HG02885 (cell line): Measurements from ENCODE around the gene KCNMA1.
"Not testable (repeated sequence)": the region's sequence is repeated elsewhere in the genome, so short reads cannot be mapped to it uniquely, and the experiment has no call there.

Experiments used
- ATAC-seq: cut with Tn5 transposase; IDR thresholded peaks from one replicate; pipeline ENCODE4 v1.9.1; 2021; ENCODE audit warnings: mild to moderate bottlenecking; ENCODE audit not compliant: unreplicated experiment, poor library complexity

Gene KCNMA1

GRCh38 chr10:77388571-77389100 lies 249.0 kb downstream of the KCNMA1 start:
- ATAC-seq, result no peak

- ATAC-seq, result not testable (repeated sequence)
Observed at GRCh38 chr10:77387701-77388100, 249.9 kb downstream of the KCNMA1 start.

GRCh38 chr10:77387247-77387646 lies 250.4 kb downstream of the KCNMA1 start:
- ATAC-seq, result no peak

DNA sequence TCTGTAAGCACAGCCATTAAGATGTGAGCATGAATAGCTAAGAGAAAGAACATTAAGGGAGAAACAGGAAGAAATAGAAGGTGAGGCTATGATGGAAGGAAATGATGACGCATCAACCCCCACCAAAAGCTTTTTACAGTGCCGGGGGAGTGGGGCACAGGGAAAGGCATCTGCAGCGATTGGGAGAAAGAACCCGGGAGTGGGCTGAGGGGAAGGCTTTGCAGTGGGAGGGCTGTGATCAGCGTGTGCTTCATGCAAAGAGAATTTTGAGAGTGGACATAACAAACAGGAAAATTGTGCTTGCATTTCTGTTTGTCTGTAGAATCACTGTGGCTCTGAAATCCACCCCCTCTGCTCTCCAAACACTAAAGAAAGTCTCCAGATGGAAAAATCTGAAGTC lies 250.8 kb downstream of the KCNMA1 start:
- ATAC-seq, result no peak

GRCh38 chr10:77386365-77386764 lies 251.2 kb downstream of the KCNMA1 start:
- no peak for ATAC-seq

GRCh38 chr10:77385315-77385714 lies 252.3 kb downstream of the KCNMA1 start:
- ATAC-seq, result no peak

DNA sequence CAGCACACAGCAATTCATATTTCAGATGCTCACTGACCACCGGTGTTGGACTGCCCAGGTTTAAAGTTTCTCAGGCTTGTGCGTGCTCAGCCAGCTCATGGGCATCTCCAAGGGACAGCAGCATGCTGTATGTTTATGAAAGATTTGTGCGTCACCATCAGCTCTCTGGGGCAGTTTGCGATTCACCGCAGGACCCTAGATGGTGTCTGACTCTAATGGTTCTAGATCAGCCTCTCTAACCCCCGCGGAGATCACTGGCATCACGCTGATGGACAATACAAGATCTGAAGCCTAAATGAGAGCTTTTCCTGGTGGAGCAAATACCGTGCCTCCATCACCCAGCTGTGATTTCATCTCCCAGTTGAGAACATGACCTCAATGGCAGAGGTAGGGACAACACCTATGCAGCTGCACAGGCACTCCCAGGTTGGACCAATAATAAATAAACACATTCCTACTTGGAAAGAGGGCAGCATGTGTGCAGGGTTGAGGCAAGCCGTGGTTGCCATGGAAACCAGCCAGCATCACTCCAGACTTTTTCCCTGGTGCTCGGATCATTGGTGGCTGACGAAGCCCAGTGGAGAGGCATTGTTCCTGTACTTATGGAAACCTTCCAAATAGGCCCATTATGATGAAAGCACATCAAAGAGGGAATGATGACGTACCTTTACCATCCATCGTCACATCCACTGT lies 253.6 kb downstream of the KCNMA1 start:
- no peak for ATAC-seq

- ATAC-seq, result no peak
Observed at GRCh38 chr10:77381750-77382149, 255.9 kb downstream of the KCNMA1 start.

- no peak for ATAC-seq
Observed at GRCh38 chr10:77380723-77381122, 256.9 kb downstream of the KCNMA1 start.

DNA sequence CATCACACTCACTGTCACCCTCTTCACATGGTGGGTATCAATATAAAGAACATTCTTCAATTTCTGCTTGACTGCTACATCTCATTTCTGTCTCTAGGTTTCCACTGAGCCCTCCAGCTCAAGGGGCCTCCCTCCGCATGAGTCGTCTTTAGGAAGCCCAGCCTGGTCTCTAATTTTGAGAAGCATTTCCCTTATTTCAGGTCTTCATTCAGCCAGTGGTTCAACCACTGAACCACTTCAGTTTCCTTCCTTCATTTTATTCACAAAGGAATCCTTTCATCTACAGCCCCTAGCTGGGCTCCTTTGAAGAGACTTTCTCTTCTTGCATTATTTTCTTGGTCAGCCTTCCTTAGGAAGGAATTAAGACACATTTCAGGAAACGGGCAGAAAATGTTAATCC lies 257.4 kb downstream of the KCNMA1 start:
- ATAC-seq, result no peak

- no peak for ATAC-seq
Observed at GRCh38 chr10:77378366-77379349, 258.9 kb downstream of the KCNMA1 start.

GRCh38 chr10:77377678-77378352 lies 259.8 kb downstream of the KCNMA1 start:
- ATAC-seq, result no peak

GRCh38 chr10:77377034-77377433 lies 260.6 kb downstream of the KCNMA1 start:
- no peak for ATAC-seq

DNA sequence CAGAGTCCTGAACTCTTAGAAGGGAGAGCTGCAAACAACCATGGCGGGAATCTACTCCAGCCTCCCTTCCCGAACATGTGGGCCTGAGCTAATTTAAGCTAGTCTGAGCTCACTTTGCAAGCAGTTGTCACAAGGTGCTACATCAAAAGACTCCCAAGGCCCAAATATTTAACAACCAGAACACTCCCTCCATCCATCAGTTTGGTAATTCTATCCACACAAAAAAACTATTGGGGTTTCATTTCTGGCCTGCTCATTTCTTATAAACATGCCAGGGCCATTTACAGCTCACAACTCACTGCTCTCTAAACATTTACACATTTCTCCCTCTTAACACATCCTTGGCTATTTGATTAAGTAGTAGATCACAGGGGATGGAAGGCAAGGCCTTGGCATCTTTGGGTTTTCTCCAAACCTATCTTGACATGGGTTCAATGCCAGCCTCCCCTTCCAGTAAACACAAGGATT lies 263.4 kb downstream of the KCNMA1 start:
- ATAC-seq, result no peak

DNA sequence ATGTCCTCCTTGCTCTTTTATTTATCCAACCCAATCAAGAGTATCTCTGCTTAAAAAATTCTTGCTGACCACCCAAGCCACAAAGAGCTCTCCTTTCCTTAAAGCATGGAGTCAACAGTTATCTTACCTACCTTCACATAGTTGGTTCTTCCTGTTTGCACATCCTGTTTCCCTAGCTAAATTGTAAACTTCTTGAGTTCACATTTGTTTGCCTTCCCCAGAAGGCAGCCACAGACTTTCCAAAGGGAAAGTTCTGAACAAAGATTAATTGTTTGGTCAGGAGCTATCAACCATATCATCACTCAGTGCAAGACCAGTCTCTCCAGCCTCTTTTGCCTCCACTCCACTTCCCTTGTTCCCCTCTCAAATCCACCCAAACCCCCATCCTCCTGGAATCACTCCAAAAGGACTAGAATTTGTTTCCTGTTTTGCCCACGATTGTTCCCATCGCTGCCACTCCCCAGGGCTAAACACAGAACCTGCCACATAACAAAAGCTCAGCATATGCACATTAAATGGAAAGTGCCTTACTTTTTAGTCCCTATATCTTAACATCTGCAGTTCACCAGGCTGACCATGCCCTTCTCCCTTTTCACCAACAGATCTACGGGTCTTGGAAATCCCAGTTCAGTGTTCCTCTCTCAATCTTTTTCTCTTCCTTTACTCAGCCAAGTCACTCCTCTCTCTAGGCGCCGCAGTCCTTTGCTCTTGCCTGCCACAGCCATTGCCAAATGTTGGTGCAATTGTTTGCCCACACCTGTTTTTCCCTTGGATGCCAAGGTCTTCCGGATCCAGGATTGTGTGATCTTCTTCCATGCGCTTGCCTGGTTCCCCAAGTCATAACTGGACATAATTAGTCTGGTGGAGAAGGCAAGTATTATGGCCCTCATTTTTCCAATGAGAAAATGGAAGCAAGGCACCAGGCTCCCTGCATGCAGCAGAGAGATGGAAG lies 265.5 kb downstream of the KCNMA1 start:
- ATAC-seq, result no peak

- ATAC-seq, result no peak
Observed at GRCh38 chr10:77371421-77371820, 266.2 kb downstream of the KCNMA1 start.

DNA sequence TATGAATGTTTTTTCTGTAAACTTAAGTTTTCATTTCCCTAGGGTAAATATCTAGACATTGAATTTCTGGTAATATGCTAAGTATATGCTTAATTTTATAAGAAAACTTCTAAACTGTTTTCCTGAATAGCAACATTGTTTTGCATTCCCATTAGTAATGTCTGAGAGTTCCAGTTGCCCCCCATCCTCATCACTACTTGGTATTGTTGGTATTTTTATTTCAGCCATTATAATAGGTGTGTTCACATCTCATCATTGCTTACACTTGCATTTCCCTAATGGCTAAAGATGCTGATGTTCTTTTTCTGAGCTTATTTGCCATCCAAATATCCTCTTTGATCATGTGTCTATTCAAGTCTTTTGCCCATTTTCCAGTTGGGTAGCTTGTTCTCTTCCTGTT lies 269.6 kb downstream of the KCNMA1 start:
- no peak for ATAC-seq

DNA sequence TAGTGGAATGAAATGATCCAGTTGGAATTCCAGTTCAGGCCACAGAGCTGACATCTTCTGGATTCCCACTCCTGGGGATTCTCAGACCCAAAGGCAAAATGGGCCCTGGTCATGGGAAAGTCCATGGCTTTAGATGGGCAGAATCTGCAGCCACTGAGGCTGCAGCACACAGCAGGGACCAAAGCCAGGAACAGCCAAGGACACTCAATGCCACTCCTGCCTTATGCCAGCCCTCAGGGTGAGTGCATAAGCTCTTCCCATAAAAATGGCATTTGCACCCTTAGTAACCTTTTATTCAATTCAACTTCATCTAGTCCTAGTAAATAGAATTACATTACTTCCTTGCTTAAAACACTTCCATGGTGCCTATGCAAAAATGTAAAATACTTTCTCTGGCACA lies 274.4 kb downstream of the KCNMA1 start:
- no peak for ATAC-seq

GRCh38 chr10:77361831-77362230 lies 275.8 kb downstream of the KCNMA1 start:
- ATAC-seq, result no peak
